Measurements from ENCODE around the gene NR6A1.

NR6A1 gene

GRCh38 chr9:124537926-124538325, 233.2 kb downstream of the NR6A1 start:
- TF ChIP-seq, protein P1, sequence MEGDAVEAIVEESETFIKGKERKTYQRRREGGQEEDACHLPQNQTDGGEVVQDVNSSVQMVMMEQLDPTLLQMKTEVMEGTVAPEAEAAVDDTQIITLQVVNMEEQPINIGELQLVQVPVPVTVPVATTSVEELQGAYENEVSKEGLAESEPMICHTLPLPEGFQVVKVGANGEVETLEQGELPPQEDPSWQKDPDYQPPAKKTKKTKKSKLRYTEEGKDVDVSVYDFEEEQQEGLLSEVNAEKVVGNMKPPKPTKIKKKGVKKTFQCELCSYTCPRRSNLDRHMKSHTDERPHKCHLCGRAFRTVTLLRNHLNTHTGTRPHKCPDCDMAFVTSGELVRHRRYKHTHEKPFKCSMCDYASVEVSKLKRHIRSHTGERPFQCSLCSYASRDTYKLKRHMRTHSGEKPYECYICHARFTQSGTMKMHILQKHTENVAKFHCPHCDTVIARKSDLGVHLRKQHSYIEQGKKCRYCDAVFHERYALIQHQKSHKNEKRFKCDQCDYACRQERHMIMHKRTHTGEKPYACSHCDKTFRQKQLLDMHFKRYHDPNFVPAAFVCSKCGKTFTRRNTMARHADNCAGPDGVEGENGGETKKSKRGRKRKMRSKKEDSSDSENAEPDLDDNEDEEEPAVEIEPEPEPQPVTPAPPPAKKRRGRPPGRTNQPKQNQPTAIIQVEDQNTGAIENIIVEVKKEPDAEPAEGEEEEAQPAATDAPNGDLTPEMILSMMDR (IDR thresholded peaks at IDR 0.05; ENCODE audit: insufficient read depth, low read length, poor library complexity, severe bottlenecking): no peak
- Histone ChIP-seq H3K27me3 (replicated peaks; ENCODE audit: control insufficient read depth, insufficient read depth, low read length) (no peaks in the 10 kb centered on the region), H3K36me3 (ENCODE audit: control insufficient read depth, insufficient read depth, low read length) (peaks cover 5% of the 10 kb centered on the region), H3K4me3 (replicated peaks; ENCODE audit: low read depth, low read length) (no peak overlapping the region)
- no peak for DNase-seq (ENCODE audit: extremely low read depth, insufficient read length)

DNA sequence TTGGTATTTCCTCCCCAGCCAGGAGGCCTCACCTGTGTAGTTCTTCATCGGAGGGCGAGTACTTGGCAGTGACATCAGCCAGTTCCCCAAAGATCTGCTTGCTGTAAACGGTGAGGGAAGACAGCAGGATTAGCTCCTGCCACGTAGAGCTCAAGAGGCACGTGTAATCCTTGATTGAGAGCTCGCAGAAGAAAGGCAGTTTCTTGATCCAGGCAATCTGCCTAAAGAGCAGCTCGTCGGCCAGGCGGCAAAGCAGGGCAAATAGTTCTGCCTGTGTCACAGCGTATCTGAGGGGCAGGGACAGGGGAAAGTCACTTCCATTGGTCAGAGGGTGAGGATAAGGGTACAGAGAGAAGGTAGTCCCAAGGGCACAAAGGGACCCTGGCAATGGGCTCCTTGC, 235.3 kb downstream of the NR6A1 start:
- TF ChIP-seq, protein P1 (IDR thresholded peaks at IDR 0.05; ENCODE audit: insufficient read depth, low read length, poor library complexity, severe bottlenecking): no peak
- no peaks in the 10 kb centered on the region for H3K27me3 ChIP-seq (replicated peaks; ENCODE audit: control insufficient read depth, insufficient read depth, low read length)
- H3K4me3 ChIP-seq (replicated peaks; ENCODE audit: low read depth, low read length): no peak overlapping the region
- DNase-seq (ENCODE audit: extremely low read depth, insufficient read length): no peak
- peaks cover 5% of the 10 kb centered on the region for H3K36me3 ChIP-seq (ENCODE audit: control insufficient read depth, insufficient read depth, low read length)

DNA sequence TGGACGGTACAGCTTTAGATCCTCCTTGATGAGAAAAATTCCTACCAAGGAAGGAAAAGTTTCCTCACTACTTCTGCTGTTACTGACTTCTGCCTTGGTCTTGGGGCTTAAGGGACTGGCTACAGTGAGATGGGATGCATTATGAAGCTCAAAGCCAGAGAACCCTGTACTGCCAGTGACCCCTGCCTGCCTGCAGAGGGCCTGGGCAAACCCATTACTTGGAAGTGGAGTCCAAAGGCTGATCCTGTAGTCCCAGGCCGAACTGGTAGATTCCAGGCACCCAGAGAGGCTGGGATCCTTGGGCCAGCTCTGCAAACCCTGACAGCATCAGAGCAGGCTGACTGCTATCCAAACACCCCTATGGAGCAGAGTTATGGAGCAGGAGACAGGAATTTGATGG, 238.2 kb downstream of the NR6A1 start:
- TF ChIP-seq, protein P1 (IDR thresholded peaks at IDR 0.05; ENCODE audit: insufficient read depth, low read length, poor library complexity, severe bottlenecking): no peak
- DNase-seq (ENCODE audit: extremely low read depth, insufficient read length): no peak
- Histone ChIP-seq H3K36me3 (ENCODE audit: control insufficient read depth, insufficient read depth, low read length) (peaks cover 4% of the 10 kb centered on the region), H3K4me3 (replicated peaks; ENCODE audit: low read depth, low read length) (no peak overlapping the region), H3K27me3 (replicated peaks; ENCODE audit: control insufficient read depth, insufficient read depth, low read length) (no peaks in the 10 kb centered on the region)

DNA sequence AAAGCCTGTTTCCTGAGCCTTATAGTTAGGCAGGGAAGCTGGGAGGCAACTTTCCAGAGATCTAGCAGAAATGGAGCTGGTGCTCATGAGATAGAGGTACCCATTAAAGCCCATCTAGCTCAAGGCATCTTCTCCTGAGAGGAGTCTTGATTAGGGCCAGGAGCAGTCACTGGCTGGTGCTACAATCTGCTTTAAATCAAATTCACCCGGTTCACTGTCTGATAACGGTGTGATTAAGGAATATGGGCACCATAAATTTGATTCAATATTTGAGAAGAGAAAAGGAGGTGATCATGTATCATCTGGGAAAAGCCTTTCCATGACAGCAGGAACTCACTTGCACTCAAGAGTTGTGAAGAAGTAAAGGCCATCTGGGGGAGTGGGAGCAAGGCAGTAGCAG, 240.0 kb downstream of the NR6A1 start:
- peaks cover 3% of the 10 kb centered on the region for H3K36me3 ChIP-seq (ENCODE audit: control insufficient read depth, insufficient read depth, low read length)
- TF ChIP-seq, protein P1 (IDR thresholded peaks at IDR 0.05; ENCODE audit: insufficient read depth, low read length, poor library complexity, severe bottlenecking): no peak
- no peaks in the 10 kb centered on the region for H3K27me3 ChIP-seq (replicated peaks; ENCODE audit: control insufficient read depth, insufficient read depth, low read length)
- DNase-seq (ENCODE audit: extremely low read depth, insufficient read length): no peak
- H3K4me3 ChIP-seq (replicated peaks; ENCODE audit: low read depth, low read length): no peak overlapping the region

- Histone ChIP-seq H3K4me3 (replicated peaks; ENCODE audit: low read depth, low read length) (no peak overlapping the region), H3K27me3 (replicated peaks; ENCODE audit: control insufficient read depth, insufficient read depth, low read length) (no peaks in the 10 kb centered on the region), H3K36me3 (ENCODE audit: control insufficient read depth, insufficient read depth, low read length) (peaks cover 3% of the 10 kb centered on the region)
- no peak for DNase-seq (ENCODE audit: extremely low read depth, insufficient read length)
- TF ChIP-seq, protein P1 (IDR thresholded peaks at IDR 0.05; ENCODE audit: insufficient read depth, low read length, poor library complexity, severe bottlenecking): no peak
Measured at GRCh38 chr9:124530246-124530645, 240.9 kb downstream of the NR6A1 start.

DNA sequence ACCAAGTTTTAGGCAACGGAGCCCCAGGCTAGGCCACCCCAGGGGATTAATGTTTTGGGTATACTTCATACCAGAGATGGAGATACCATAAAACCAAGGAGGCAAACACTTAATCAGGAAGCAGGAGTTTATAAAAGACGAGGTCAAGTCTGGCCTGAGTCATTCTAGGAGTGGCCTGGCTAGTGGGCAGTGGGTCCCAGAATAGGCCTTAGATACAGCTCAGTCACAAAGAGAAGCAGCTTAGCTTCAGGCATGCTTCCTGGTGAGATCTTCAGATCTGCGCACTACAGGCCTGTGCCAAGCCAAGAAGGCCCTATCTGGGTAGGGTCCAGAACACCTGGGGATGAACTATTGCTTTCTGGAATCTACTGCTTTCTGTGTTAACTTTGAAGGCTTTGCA, 243.3 kb downstream of the NR6A1 start:
- no peak overlapping the region for H3K4me3 ChIP-seq (replicated peaks; ENCODE audit: low read depth, low read length)
- DNase-seq (ENCODE audit: extremely low read depth, insufficient read length): no peak
- no peaks in the 10 kb centered on the region for H3K27me3 ChIP-seq (replicated peaks; ENCODE audit: control insufficient read depth, insufficient read depth, low read length)
- TF ChIP-seq, protein P1 (IDR thresholded peaks at IDR 0.05; ENCODE audit: insufficient read depth, low read length, poor library complexity, severe bottlenecking): no peak
- H3K36me3 ChIP-seq (ENCODE audit: control insufficient read depth, insufficient read depth, low read length): peaks cover 1% of the 10 kb centered on the region; the same call in 1 of the 2 replicates
